OCI-LY3 (cell line): ENCODE measurements around the gene NUBPL.

Source experiments
- CTCF ChIP-seq: fragments of 200-600, 300-600 bp; sonication (generic); IDR thresholded peaks from 2 replicates; pipeline ENCODE4 v1.5.1; 2014; ENCODE audit warnings: antibody characterized with exemption, low read length, low read depth
- EZH2phosphoT487 ChIP-seq: fragments of 200-600 bp; shearing (Covaris generic); IDR thresholded peaks from 2 replicates; pipeline ENCODE4 v1.6.1; 2018; ENCODE audit warnings: antibody characterized with exemption, mixed run types, low read depth

- no peak for TF ChIP-seq CTCF
- no peak for TF ChIP-seq EZH2phosphoT487
Observed at GRCh38 chr14:31752867-31753661, 191.9 kb downstream of the NUBPL start.
